Kidney tubule cell (primary cell): ENCODE results near the gene LCOR.

Experiments used
- DNase-seq: peaks from one replicate; pipeline ENCODE4 v3.0.0-alpha.2; 2018; ENCODE audit warnings: low spot score

LCOR gene

DNA sequence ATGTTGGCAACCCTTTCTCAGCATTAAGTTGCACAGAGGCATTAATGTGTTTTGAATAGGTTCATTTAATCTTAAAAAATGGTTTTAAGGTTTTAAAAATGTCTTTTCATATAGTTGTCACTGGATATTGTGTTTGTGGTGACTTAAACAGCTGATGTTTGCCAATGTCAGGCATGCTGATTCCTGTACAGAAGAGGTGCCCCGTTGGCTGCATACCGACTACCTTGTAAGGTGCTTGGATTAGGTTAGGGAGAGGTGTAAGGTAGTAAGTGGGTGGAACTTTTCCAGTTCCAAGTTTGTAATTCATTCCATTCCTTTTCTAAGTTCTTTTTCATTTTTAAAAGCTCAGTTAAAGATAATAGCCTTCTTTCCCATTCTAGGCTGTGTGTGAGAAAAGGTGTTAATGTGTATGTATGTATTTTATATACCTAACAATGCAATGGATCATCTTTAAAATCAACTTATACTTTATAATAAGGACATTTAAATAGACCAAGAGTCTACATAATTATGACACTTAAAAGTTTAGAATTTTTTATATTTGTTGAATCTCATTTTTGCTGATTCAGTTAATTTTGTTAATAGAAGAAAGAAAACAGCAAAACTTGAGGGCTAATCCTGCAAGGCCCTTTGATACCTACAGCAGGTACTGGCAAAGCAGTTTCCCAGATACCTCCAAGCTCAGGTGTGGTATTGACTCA, 155.2 kb downstream of the LCOR start:
- no peak for DNase-seq

GRCh38 chr10:96987842-96988175, 155.7 kb downstream of the LCOR start:
- peak; percentile 72 for DNase-seq

DNA sequence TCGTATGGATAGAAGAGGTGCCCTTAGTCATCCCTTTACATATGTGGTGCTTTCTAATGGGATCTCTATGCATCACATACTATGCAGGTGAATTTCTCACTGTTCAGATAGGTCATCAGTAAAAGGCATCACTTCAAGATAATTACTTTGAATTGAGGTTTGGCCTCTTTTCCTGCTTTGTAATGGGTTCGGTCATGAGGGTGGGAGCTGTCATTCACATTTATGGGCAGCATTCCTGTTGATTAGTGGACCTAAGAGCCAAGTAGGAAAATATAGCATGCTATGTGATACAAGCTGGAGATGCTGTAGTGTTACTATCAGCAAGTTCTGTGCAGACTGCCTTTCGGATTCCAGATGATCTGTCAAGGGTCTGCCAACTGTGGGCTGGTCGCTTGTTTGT, 156.3 kb downstream of the LCOR start:
- peak; percentile 69 for DNase-seq

- peak; percentile 70 for DNase-seq
Observed at GRCh38 chr10:96991313-96991841, 159.3 kb downstream of the LCOR start.

DNA sequence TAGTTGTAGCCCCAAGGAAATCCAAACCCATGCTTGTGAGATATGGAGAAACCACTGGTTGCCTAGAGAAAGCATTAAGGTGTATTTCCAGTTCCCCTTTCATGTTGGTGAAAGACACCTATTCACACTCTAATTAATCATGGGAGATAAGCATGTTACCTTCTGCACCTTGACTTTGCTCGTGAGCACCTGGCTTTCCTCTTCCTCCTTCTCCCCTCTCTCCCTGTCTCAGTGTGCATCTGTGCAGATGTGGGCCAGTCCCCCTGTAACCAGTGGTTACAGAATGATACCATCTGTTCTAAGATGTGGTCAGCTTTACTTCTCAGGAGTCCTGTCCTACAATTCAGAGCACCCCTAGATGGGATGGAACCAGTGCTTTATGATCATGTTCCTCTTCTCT, 160.6 kb downstream of the LCOR start:
- no peak for DNase-seq

- DNase-seq = peak; percentile 21
Observed at GRCh38 chr10:96995851-96996250, 163.8 kb downstream of the LCOR start.

DNA sequence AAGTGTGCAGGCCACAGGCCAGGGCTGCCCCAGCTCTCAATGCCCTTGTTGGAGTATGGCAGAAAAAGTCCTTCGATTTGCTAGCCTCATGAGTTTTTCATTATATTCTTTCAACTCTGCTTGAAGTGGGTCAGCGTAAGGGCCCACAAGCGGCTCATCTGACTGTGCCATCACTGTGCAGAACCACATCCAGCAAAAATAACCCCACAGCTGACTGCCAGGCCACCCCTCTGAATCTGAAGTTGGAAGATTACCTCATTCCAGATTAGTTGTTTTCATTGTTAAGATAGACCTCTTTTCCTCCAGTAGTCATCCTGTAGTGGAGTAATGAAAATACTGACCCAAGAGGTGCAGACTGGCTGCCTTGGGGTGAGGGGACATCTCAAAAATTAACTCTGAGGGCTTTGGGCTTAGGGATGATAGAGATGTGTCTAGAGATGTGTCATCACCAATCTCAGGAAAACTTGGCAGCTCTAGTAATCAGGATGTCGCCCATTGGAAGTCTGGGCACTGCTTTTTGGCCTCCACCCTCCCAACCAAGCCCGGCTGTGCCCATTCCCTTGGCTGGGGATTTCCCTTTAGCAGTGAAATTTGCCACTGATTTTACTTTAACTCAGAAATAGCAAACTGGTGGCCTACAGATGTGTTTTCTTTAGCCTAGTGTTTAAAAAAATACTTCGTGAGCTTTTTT, 164.3 kb downstream of the LCOR start:
- peak; percentile 37 for DNase-seq

- peak; percentile 88 for DNase-seq
Observed at GRCh38 chr10:96998329-96998888, 166.3 kb downstream of the LCOR start.

DNA sequence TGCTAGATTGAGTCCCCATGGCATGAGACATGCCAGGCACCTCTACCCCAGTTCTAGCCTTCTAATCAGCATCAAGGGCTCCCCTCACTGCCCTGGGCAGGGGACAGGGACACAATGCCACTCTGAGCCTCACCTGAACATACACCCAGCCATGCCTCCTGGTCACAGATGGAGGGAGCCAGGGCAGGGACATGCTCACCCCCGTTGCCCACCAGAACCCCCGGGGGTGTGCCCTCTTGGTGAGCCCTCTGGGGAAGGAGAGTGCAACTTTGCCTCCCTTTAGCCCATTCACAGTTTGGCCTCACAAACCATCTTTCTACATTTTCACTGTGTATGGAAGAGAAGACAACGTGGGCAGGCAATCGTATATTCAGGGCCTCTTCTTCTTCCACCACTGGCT, 167.2 kb downstream of the LCOR start:
- DNase-seq = no peak

- DNase-seq = no peak
Observed at GRCh38 chr10:96999987-97000386, 167.9 kb downstream of the LCOR start.

GRCh38 chr10:97000487-97001182, 168.5 kb downstream of the LCOR start:
- no peak for DNase-seq

- DNase-seq = no peak
Observed at GRCh38 chr10:97001183-97001991, 169.3 kb downstream of the LCOR start.

GRCh38 chr10:97002670-97003069, 170.6 kb downstream of the LCOR start:
- no peak for DNase-seq

DNA sequence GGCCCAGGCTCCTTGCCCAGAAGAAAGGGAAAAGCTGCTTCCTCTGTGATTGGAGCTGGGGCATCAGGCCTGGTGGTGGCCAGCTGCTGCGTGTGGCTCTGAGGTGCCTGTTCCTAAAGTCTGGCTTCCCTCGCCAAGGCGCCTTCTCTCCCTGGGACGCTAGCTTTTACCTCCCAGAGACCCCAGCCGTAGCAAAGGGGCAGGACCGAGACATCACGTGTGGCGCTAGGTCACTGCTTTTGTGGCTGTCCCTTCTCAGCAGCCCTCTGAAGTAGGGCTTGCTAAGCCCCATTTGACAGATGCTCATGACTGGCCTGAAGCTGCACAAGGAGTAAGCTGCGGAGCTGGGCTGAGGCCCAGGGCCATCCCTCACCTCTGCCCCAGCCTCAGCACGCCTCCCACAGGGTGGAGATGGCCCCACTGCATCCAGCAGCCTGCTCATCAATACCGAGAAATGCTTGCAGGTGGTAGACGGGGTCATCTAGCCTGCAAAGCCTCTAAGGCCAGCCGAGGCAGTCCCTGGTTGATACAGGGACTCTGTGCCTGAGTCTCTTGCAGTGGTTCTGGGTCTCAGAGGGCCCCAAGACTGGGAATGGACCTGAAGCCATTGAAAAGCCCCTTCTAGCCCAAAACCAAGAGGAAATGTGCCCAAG, 171.2 kb downstream of the LCOR start:
- DNase-seq = no peak

GRCh38 chr10:97003804-97004201, 171.7 kb downstream of the LCOR start:
- DNase-seq = no peak

DNA sequence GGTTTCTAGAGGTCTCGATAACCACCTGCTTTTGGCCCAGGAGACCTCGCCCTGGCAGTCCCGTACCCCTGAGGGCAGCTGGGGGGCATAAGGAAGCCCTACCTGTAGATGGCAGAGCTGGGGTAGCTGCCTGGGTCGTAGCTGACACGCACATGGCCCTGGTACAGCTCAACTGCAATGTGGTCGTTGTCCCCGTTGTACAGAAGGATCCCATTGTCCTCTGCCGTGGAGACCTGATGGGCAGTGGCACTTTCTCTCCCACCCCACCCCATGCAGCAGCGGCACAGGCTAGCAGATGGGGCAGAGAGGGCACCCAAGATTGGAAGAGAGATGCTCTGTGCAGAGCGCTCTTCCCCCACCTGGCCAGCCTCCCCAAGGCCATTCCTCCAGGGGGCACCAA, 172.5 kb downstream of the LCOR start:
- no peak for DNase-seq

DNA sequence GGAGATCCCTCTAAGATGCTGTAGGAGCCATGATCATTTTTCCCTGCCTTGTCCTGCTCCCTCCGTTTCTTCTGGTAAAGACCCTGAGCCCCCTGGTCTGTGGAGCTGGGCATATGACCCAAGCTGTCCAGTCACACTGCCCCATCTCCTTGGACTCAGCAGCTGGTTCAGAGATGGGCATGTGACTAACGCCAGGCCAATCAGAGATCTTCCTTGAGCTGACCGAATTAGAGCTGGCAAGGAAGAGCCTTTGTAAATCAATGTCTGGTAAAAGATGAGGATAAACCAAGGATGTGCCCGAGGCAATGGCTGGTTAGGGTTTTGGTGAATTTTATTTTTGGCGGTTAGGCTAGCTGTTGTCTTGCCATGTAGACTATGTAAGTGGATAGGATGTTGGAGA, 173.3 kb downstream of the LCOR start:
- no peak for DNase-seq

- DNase-seq = no peak
Observed at GRCh38 chr10:97006364-97006763, 174.3 kb downstream of the LCOR start.

GRCh38 chr10:97007417-97007816, 175.3 kb downstream of the LCOR start:
- DNase-seq = no peak

DNA sequence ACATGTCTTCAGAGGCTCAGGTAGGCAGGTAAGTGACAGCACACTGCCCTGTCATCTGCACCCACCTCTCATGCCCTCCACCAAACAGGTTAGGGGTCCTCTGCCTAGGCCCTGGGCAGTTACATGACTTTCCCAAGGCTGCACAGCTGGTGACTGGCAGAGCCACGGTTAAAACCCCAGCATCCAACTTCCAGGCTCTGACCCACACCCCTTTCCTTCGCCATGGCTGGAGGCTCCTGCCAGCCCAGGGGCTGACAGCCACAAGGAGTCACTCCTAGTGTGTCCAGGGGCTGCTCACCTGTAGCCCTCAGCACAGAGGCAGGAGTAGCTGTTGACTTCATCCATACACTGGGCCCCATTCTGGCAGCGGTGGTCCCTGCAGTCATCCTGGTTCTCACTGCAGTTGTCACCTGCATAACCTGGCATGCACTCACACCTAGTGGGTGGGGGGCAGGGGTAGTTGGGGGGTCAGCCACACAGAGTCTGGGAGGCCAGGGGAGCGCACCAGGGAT, 178.7 kb downstream of the LCOR start:
- DNase-seq = no peak

DNA sequence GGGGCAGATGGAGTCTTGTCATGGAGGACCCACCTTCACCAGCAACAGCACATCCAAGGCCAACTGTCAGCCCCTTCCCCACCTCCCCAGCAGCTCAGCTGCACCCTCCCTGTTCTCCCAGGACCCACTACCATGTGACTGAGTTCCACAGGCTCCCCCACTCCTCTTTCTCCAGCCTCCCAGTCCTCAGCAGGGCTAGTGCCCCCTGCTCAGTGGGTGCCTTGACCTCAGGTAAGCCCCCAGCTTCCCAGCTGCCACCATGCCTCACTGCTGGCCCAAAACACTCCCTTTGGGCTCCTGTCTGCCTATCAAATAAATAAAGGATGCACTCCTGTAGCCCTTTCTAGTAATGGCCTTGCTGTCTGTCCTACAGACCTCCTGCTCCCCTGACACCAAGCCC, 179.3 kb downstream of the LCOR start:
- no peak for DNase-seq
